Activated CD4-positive, alpha-beta T cell treated with anti-CD3 and anti-CD28 coated beads for 1 hour (primary cell): Measurements from ENCODE around the gene GM2A.
"Not testable (repeated sequence)": the region's sequence is repeated elsewhere in the genome, so short reads cannot be mapped to it uniquely, and the experiment has no call there.

ENCODE experiments used
- DNase-seq: peaks from one replicate; pipeline ENCODE4 v3.0.0-alpha.2; 2020

Gene GM2A

DNA sequence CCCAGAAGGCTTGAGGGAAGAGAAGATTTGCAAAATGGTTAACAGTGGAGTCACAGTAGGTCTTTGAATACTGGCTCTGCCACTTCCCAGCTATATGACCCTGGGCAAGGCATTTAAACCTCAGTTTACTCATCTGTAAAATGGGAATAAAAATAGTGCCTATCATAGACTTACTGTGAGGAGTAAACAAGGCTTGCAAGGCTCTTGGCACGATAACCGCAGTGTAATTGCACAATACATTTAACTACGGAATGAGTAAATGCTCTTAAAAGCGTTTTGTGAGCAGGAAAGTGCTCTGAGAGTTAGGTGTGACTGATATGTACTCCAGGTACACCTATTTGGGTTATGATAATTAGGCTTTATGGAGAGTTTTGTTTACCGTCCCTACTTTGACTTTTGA, 42.2 kb downstream of the GM2A start:
- no peak for DNase-seq

DNA sequence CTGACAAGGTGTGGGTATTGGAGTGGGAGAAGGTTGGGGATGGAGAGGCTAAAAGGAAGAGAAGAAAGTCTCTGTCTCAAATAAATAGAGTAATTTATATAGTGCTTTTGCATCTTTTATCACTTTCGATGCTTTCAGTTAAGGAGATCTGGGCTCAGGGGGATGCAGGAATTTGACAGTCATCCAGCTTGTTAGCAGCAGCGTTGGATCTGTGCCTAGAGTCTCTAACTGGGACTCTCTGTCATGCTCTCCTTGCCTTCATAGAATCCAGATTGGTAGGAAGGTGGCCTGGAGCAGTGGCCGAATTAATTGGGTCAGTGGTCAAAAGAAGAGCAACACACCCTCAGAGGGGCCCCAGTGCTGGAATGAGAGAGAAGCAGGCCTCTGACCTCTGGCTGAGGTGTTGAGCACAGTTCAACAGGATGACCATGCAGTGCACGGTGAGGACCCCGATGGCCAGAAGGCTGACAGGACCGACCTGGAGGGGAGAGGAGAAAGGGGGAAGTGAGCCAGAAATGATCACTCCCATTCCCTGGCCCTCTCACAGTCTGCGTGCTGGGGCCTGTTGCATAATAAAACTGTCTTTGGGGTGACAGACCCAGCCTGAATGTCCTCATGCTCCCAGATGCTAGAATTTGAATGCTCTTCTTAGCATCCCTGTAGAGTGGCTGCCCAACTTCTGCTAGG, 42.9 kb downstream of the GM2A start:
- DNase-seq, result no peak

DNA sequence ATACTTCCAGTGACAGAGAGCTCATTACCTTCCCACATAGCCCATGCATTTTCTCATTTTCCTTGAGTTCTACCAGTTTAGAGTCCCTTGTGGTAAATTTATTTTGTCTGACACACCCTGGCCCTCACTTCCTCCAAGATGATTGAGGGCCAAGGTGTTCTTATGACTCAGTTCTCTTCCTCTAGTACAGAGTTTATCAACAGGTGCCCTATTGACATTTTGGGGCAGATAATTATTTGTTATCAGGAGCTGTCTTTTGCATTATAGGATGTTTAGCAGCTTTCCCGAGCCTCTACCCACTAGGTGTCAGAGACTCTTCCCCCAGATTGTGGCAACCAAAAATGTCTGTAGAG, 43.5 kb downstream of the GM2A start:
- DNase-seq, result no peak

- DNase-seq, result no peak
These were observed 44.0 kb downstream of the GM2A start for GRCh38 chr5:151296974-151297373.

DNA sequence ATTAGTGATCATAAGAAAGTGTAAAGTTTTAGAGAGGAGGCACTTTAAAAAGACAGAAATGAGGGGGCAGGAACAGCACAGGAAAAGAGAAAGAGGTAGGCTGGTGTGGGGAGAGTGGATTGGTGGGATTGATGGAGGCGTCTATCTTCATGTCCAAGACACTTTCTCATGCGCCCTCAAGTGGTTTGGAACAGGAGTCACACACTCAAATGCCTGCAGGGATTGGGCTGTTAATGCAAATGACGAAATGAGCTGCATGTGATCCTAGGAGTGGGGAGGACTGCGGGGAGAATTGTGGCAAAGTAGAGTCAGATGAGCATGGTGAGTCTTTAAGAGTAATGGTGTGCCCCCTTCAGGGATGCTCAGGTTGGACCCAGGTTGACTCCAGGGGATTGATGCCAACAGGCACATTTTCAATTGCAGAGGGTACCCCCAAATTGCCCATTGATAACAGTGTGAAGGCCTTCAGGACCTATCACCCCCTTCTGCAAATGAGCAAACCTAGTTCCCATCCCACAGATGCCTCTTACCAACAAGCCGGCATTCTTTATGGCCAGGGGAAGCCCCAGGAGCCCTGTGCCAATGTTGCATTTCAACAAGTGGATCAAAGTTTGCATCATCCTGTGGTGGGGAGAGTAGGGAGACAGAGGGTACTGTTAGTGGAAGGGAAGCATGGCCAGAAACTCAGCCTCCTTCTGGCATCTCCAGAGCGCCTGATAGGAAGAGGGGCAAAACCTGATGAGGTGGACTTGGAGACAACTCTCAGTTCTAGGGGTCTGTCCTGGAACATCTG, 45.3 kb downstream of the GM2A start:
- no peak for DNase-seq

- DNase-seq, result no peak
These were observed 50.7 kb downstream of the GM2A start, which contains the start of gene SLC36A3 for GRCh38 chr5:151303666-151304065. Gene SLC36A3, minus strand, starts transcription at chr5:151303766. Its CDS starts 412 bp downstream, at chr5:151303354.

DNA sequence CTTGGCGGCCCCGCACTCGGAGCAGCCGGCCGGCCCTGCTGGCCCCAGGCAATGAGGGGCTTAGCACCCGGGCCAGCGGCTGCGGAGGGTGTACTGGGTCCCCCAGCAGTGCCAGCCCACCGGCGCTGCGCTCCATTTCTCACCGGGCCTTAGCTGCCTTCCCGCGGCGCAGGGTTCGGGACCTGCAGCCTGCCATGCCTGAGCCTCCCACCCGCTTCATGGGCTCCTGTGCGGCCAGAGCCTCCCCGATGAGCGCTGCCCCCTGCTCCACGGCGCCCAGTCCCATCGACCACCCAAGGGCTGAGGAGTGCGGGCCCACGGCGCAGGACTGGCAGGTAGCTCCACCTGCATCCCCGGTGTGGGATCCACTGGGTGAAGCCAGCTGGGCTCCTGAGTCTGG, 56.3 kb downstream of the GM2A start:
- DNase-seq, result not testable (repeated sequence)

DNA sequence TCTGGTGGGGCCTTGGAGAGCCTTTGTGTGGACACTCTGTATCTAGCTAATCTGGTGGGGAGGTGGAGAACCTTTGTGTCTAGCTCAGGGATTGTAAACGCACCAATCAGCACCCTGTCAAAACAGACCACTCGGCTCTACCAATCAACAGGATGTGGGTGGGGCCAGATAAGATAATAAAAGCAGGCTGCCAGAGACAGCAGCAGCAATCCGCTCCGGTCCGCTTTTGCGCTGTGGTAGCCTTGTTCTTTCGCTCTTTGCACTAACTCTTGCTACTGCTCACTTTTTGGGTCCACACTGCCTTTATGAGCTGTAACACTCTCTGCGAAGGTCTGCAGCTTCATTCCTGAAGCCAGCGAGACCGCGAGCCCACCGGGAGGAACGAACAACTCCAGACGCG, 56.8 kb downstream of the GM2A start:
- not testable (repeated sequence) for DNase-seq

DNA sequence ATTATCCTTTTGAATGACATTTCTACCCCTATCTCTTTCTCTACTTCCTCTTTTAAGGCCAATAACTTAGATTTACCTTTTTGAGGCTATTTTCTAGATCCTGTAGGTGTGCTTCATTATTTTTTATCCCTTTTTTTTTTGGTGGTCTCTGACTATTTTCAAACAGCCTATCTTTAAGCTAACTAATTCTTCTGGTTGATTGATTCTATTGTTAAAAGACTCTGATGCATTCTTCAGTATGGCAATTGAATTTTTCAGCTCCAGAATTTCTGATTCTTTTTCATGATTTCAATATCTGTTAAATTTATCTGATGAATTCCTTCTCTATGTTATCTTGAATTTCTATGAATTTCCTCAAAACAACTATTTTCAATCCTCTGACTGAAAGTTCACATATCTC, 57.9 kb downstream of the GM2A start:
- DNase-seq, result no peak

DNA sequence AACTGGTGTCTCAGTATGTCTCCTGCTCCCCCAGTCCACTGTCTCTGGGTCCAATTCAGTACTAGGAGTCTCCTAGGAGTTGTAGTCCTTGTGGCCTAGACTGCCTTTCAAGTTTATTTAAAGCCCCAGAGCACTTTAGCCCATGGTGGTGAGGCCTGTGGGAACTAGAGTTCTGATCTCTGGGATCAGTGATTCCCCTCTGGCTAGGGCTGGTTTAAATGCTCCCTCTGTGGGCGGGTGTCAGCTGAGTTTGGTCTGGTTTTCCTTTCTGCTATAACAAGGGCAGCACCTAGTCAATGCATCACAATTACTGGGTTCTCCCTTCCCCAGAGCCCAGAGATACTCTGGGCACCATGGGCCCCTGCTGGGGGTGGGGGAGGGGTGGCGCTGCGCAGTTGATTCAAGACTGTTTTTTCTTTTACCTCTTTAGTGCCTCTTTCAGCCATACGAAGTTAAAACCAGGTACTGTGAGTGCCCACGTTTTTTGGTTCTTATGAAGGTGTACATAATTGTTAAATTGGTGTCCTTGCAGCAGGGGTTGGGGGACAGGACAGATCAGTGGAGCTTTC, 59.9 kb downstream of the GM2A start:
- no peak for DNase-seq

DNA sequence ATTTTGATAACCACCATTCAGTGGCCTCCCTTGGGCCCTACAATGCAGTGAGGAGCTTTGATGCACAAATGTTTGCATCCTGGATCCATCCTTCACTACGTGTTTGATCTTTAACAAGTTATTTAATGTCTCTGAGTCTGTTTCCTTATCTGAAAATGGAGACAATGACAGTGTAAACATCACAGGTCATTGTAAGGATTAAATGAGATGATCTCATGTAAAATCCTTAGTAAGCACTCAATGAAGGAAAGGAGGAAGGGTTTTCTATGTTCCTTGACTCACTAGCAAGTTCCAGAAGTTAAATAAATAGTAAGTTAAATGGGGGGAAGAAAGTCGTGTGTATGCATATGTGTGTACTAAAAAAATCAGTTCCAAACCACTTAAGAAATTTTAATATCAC, 60.4 kb downstream of the GM2A start:
- DNase-seq, result no peak

- no peak for DNase-seq
These were observed 63.1 kb downstream of the GM2A start for GRCh38 chr5:151315998-151316597.

GRCh38 chr5:151317871-151318270, 64.9 kb downstream of the GM2A start:
- no peak for DNase-seq

GRCh38 chr5:151318850-151319732, 66.1 kb downstream of the GM2A start:
- DNase-seq, result no peak
